GM12878 (cell line): ENCODE measurements around the gene ARID5B. TPM values are rescaled to one million over a fixed set of nuclear protein-coding genes. Genes with fewer than 3 reads are reported as not detected.

Experiments used
- ATAC-seq: fragments of 200-7000 bp; cut with Tn5 transposase; 3 replicates; pipeline ENCODE4 v1.9.1; 2020; ENCODE audit warnings: mild to moderate bottlenecking, moderate library complexity
- BruUV-seq: library from RNA; stranded (reverse); fragments of 400-500 nt; replicated peaks from 2 replicates; lab custom pipeline; 2021; lab: Mats Ljungman, UMichigan
- CTCF ChIA-PET: fragments of 300-600 bp; sonication (Branson Sonifier 250); formaldehyde crosslinking; extraction: SDS; loops from one replicate; lab custom pipeline; 2021; ENCODE audit warnings: inconsistent platforms; lab: Yijun Ruan, JAX
- POLR2A ChIA-PET: fragments of 350-600 bp; formaldehyde crosslinking; extraction: SDS; loops from one replicate; lab custom pipeline; 2021; ENCODE audit warnings: inconsistent platforms; lab: Charles Lee
- RAD21 ChIA-PET: fragments of 300-600 bp; sonication (Branson Sonifier 250); formaldehyde crosslinking; loops from one replicate; lab custom pipeline; 2023; ENCODE audit warnings: antibody characterized with exemption; ENCODE audit not compliant: unreplicated experiment; lab: Charles Lee
- SMC1A ChIA-PET: fragments of 300-600 bp; sonication (Branson Sonifier 250); formaldehyde crosslinking; loops from one replicate; lab custom pipeline; 2023; ENCODE audit not compliant: unreplicated experiment, uncharacterized antibody; lab: Charles Lee
- DNase-seq: peaks from one replicate; pipeline ENCODE4 v3.0.0-alpha.2; 2011; ENCODE audit warnings: low read depth, low spot score
- FAIRE-seq: peaks from 3 replicates; lab custom pipeline; 2011; peaks lifted over from hg19 to GRCh38; lab: Jason Lieb, UNC
- H2AFZ ChIP-seq: 2 replicates; pipeline ENCODE4 v1.6.0; 2011; ENCODE audit warnings: low read depth, low read length, control low read depth; ENCODE audit not compliant: control insufficient read depth
- H3K27ac ChIP-seq: 2 replicates; pipeline ENCODE4 v1.5.1; 2011; ENCODE audit warnings: control low read depth; ENCODE audit not compliant: control insufficient read depth, insufficient read depth
- H3K27me3 ChIP-seq, 2 experiments: replicated peaks in 1 of 2; 2 replicates each; pipeline versions ENCODE4 v1.6.0 to v1.6.1; 2011; ENCODE audit warnings: low read length in 1 of 2; ENCODE audit not compliant: control insufficient read depth in 2 of 2, insufficient read depth in 2 of 2
- H3K36me3 ChIP-seq, 2 experiments: 2 replicates each; pipeline ENCODE4 v1.5.1; 2011; ENCODE audit warnings: low read length in 1 of 2; ENCODE audit not compliant: control insufficient read depth in 2 of 2, insufficient read depth in 2 of 2
- H3K4me1 ChIP-seq: 2 replicates; pipeline ENCODE4 v1.6.1; 2011; ENCODE audit warnings: mild to moderate bottlenecking, low read length, moderate library complexity, mixed read lengths; ENCODE audit not compliant: control insufficient read depth, insufficient read depth
- H3K4me2 ChIP-seq: 2 replicates; pipeline ENCODE4 v1.6.0; 2011; ENCODE audit warnings: control low read depth; ENCODE audit not compliant: control insufficient read depth, insufficient read depth
- H3K4me3 ChIP-seq: fragments of 200-600 bp; sonication (generic); 2 replicates; pipeline ENCODE4 v1.5.1; 2016
- H3K79me2 ChIP-seq: 2 replicates; pipeline ENCODE4 v1.6.0; 2011; ENCODE audit warnings: low read length; ENCODE audit not compliant: control insufficient read depth, insufficient read depth
- H3K9ac ChIP-seq: 2 replicates; pipeline ENCODE4 v1.8.0; 2011; ENCODE audit warnings: low read length, control low read depth, mixed read lengths; ENCODE audit not compliant: control insufficient read depth, insufficient read depth
- H3K9me3 ChIP-seq: replicated peaks from 3 replicates; pipeline ENCODE4 v1.5.1; 2011; ENCODE audit warnings: mild to moderate bottlenecking, low read length; ENCODE audit not compliant: control insufficient read depth, insufficient read depth
- H4K20me1 ChIP-seq: 2 replicates; pipeline ENCODE4 v1.6.0; 2011; ENCODE audit not compliant: control insufficient read depth, insufficient read depth
- BRCA1 ChIP-seq: IDR thresholded peaks from 2 replicates; pipeline ENCODE4 v1.6.1; 2011; ENCODE audit warnings: low read depth, low read length, improper control_type of control experiment
- CREM ChIP-seq: IDR thresholded peaks from 2 replicates; pipeline ENCODE4 v1.6.1; 2014; ENCODE audit warnings: antibody characterized with exemption, low read depth
- FOXK2 ChIP-seq: fragments of 450-650 bp; IDR thresholded peaks from 2 replicates; pipeline ENCODE4 v1.6.1; 2017; ENCODE audit warnings: mild to moderate bottlenecking, moderate library complexity
- HDAC2 ChIP-seq: fragments of 200-600 bp; sonication (generic); IDR thresholded peaks from 2 replicates; pipeline ENCODE4 v1.6.1; 2017
- HDAC6 ChIP-seq: fragments of 200-600 bp; sonication (generic); IDR thresholded peaks from one replicate; pipeline ENCODE4 v1.8.0; 2017; ENCODE audit warnings: antibody characterized with exemption; ENCODE audit not compliant: unreplicated experiment
- HDGF ChIP-seq: fragments of 450-650 bp; IDR thresholded peaks from 2 replicates; pipeline ENCODE4 v1.6.1; 2016; ENCODE audit warnings: antibody characterized with exemption
- LARP7 ChIP-seq: fragments of 450-650 bp; IDR thresholded peaks from 2 replicates; pipeline ENCODE4 v1.6.1; 2017; ENCODE audit warnings: mild to moderate bottlenecking
- MTA3 ChIP-seq: IDR thresholded peaks from 2 replicates; pipeline ENCODE4 v1.6.1; 2012; ENCODE audit warnings: low read length, inconsistent platforms, borderline replicate concordance
- NFYA ChIP-seq: IDR thresholded peaks from 2 replicates; pipeline ENCODE4 v1.6.1; 2011; ENCODE audit warnings: low read depth, mild to moderate bottlenecking, low read length, improper control_type of control experiment, borderline replicate concordance
- NR2C2 ChIP-seq: IDR thresholded peaks from 2 replicates; pipeline ENCODE4 v1.6.1; 2011; ENCODE audit warnings: borderline replicate concordance, low read depth; ENCODE audit not compliant: control insufficient read depth, insufficient read length
- RFX5 ChIP-seq: IDR thresholded peaks from 2 replicates; pipeline ENCODE4 v1.6.1; 2011; ENCODE audit warnings: low read depth, low read length, improper control_type of control experiment
- SIN3A ChIP-seq: IDR thresholded peaks from 2 replicates; pipeline ENCODE4 v1.6.1; 2012; ENCODE audit warnings: low read depth, low read length, improper control_type of control experiment
- SIX5 ChIP-seq: IDR thresholded peaks from 2 replicates; pipeline ENCODE4 v1.6.1; 2011; ENCODE audit warnings: mild to moderate bottlenecking, low read depth, low read length, moderate library complexity; ENCODE audit not compliant: severe bottlenecking
- SMARCA5 ChIP-seq: fragments of 450-650 bp; IDR thresholded peaks from 2 replicates; pipeline ENCODE4 v1.6.1; 2017; ENCODE audit warnings: mild to moderate bottlenecking
- SREBF1 ChIP-seq: IDR thresholded peaks from 2 replicates; pipeline ENCODE4 v1.6.1; 2012; ENCODE audit warnings: mild to moderate bottlenecking, low read length
- WGBS: methylation state at CpG from one replicate; pipeline ENCODE4 v1.1.6; 2016; ENCODE audit warnings: low lambda C conversion rate; ENCODE audit not compliant: insufficient replicate concordance, insufficient coverage; ENCODE audit errors: missing lambda C conversion rate; 5-methylcytosine and 5-hydroxymethylcytosine counted together
- in situ Hi-C: fragments of 300-500 bp; cut with MboI; formaldehyde crosslinking; loops from 9 replicates; pipeline ENCODE4 v1.14.3; 2018; ENCODE audit warnings: mixed read lengths
- intact Hi-C: fragments of 100-400 bp; cut with micrococcal nuclease; formaldehyde crosslinking; loops from one replicate; pipeline ENCODE4 v1.14.2; 2022; ENCODE audit not compliant: unreplicated experiment
- polyA plus RNA-seq, 11 experiments: library from polyadenylated mRNA; depleted of rRNA in 4 of 11; unstranded in 6 of 11; stranded (reverse) in 5 of 11; fragments of >200 nt; fragmentation: Nextera tagmentation in 4 of 11; fragmentation: Illumina TruSeq in 1 of 11; extraction: Ambion mirVana in 4 of 11; extraction: Trizol in 1 of 11; gene quantifications; 1 replicate in 1 of 11; 2 replicates in 10 of 11; pipeline versions ENCODE4 v1.2.1 to v1.2.3, GENCODE V29; 2011 to 2016; ENCODE audit warnings: inconsistent platforms in 2 of 11, missing spikeins in 2 of 11, low read depth in 1 of 11
- total RNA-seq, 4 experiments: library from RNA; depleted of rRNA in 3 of 4; stranded (reverse); fragments of >200 nt in 3 of 4; fragmentation: Illumina TruSeq in 1 of 4; extraction: Trizol in 1 of 4; gene quantifications; 2 replicates each; pipeline versions ENCODE4 v1.2.1 to v1.2.3, GENCODE V29; 2013 to 2021
- TF ChIP-seq, protein P1 (sequence below): fragments of 450-650 bp; formaldehyde crosslinking; IDR thresholded peaks from 2 replicates; pipeline ENCODE4 v1.5.0; 2022; ENCODE audit warnings: mild to moderate bottlenecking, missing genetic modification characterization
- TF ChIP-seq, protein P2 (sequence below), 3 experiments: IDR thresholded peaks in 2 of 3; conservative IDR thresholded peaks in 1 of 3; 2 replicates each; pipeline ENCODE4 v1.5.1; 2011; ENCODE audit warnings: low read depth in 3 of 3, low read length in 3 of 3, mild to moderate bottlenecking in 3 of 3, control low read depth in 2 of 3, moderate library complexity in 2 of 3, inconsistent platforms in 1 of 3, mixed read lengths in 1 of 3; ENCODE audit not compliant: control insufficient read depth in 2 of 3, insufficient read depth in 1 of 3; ENCODE audit errors: extremely low read depth in 1 of 3
- TF ChIP-seq, protein P3 (sequence below): fragments of 450-650 bp; IDR thresholded peaks from 2 replicates; pipeline ENCODE4 v1.6.1; 2017; ENCODE audit warnings: borderline replicate concordance
- TF ChIP-seq, protein P4 (sequence below): IDR thresholded peaks from 2 replicates; pipeline ENCODE4 v1.6.1; 2011; ENCODE audit warnings: low read depth, mild to moderate bottlenecking, low read length, moderate library complexity, borderline replicate concordance; ENCODE audit errors: extremely low read depth

ARID5B gene
- total and polyA plus RNA-seq, 10 of the 15 experiments (the other 5 are each of a cell fraction or from before 2014, with no cell fraction given), result 2.7 to 8.5 (median 6.1) TPM

DNA sequence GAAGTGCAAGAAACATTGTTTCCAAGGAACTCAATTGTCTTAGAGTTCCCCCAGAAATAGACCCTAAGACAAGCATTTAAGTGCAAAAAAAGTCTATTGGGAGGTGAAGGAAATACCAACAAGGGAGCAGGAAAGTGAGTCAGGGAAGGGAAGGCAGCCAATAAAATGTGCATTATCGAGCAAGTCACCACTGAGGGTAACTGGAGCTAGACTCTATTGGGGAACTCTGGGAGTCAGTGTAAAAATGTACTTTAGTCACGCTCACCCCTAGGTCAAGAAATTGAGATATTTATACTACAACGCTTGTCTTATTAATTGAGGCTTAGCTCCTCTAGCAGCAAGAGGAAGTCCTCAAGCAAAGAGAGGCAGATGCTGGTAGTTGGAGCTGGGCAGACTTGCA is 229.4 kb downstream of the ARID5B start:
- Histone ChIP-seq H2AFZ (no peak overlapping the region), H3K9ac (no peak overlapping the region), H3K36me3 (no peaks in the 10 kb centered on the region), H3K4me3 (no peak overlapping the region), H3K4me2 (no peak overlapping the region), H3K27ac (no peak overlapping the region), H3K79me2 (no peaks in the 10 kb centered on the region), H3K27me3 (no peaks in the 10 kb centered on the region), H3K4me1 (peaks cover 4% of the 10 kb centered on the region; the same call in 1 of the 2 replicates), H4K20me1 (no peaks in the 10 kb centered on the region), H3K9me3 (no peaks in the 10 kb centered on the region; the same call in 2 of the 3 replicates)
- SMC1A ChIA-PET, result no interaction called here
- POLR2A ChIA-PET, result no interaction called here
- intact Hi-C loops (no loop called here), in situ Hi-C loops (no loop called here)
- RAD21 ChIA-PET, result no interaction called here
- no peak for DNase-seq
- ATAC-seq, result no peak
- no TSS peak for BruUV-seq
- 95% methylated on average over 3 of the region's 3 CpGs for WGBS
- FAIRE-seq, result no peak
- CTCF ChIA-PET, result no interaction called here
- TF ChIP-seq LARP7, result no peak
- no peak for TF ChIP-seq RFX5
- TF ChIP-seq SIX5, result no peak
- TF ChIP-seq, protein P1, sequence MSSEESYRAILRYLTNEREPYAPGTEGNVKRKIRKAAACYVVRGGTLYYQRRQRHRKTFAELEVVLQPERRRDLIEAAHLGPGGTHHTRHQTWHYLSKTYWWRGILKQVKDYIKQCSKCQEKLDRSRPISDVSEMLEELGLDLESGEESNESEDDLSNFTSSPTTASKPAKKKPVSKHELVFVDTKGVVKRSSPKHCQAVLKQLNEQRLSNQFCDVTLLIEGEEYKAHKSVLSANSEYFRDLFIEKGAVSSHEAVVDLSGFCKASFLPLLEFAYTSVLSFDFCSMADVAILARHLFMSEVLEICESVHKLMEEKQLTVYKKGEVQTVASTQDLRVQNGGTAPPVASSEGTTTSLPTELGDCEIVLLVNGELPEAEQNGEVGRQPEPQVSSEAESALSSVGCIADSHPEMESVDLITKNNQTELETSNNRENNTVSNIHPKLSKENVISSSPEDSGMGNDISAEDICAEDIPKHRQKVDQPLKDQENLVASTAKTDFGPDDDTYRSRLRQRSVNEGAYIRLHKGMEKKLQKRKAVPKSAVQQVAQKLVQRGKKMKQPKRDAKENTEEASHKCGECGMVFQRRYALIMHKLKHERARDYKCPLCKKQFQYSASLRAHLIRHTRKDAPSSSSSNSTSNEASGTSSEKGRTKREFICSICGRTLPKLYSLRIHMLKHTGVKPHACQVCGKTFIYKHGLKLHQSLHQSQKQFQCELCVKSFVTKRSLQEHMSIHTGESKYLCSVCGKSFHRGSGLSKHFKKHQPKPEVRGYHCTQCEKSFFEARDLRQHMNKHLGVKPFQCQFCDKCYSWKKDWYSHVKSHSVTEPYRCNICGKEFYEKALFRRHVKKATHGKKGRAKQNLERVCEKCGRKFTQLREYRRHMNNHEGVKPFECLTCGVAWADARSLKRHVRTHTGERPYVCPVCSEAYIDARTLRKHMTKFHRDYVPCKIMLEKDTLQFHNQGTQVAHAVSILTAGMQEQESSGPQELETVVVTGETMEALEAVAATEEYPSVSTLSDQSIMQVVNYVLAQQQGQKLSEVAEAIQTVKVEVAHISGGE (CRISPR knock-in tag), result no peak
- TF ChIP-seq, protein P2, sequence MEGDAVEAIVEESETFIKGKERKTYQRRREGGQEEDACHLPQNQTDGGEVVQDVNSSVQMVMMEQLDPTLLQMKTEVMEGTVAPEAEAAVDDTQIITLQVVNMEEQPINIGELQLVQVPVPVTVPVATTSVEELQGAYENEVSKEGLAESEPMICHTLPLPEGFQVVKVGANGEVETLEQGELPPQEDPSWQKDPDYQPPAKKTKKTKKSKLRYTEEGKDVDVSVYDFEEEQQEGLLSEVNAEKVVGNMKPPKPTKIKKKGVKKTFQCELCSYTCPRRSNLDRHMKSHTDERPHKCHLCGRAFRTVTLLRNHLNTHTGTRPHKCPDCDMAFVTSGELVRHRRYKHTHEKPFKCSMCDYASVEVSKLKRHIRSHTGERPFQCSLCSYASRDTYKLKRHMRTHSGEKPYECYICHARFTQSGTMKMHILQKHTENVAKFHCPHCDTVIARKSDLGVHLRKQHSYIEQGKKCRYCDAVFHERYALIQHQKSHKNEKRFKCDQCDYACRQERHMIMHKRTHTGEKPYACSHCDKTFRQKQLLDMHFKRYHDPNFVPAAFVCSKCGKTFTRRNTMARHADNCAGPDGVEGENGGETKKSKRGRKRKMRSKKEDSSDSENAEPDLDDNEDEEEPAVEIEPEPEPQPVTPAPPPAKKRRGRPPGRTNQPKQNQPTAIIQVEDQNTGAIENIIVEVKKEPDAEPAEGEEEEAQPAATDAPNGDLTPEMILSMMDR (IDR thresholded peaks at IDR 0.05 in 2 of 3, conservative IDR thresholded peaks at IDR 0.05 in 1 of 3; ENCODE audit: control insufficient read depth in 2 of 3, extremely low read depth in 1 of 3, insufficient read depth in 1 of 3, low read depth in 3 of 3, low read length in 3 of 3), result no peak
- no peak for TF ChIP-seq HDGF
- TF ChIP-seq HDAC6, result no peak
- no peak for TF ChIP-seq CREM
- no peak for TF ChIP-seq SREBF1
- no peak for TF ChIP-seq NFYA
- no peak for TF ChIP-seq SMARCA5
- TF ChIP-seq HDAC2, result no peak
- TF ChIP-seq, protein P3, sequence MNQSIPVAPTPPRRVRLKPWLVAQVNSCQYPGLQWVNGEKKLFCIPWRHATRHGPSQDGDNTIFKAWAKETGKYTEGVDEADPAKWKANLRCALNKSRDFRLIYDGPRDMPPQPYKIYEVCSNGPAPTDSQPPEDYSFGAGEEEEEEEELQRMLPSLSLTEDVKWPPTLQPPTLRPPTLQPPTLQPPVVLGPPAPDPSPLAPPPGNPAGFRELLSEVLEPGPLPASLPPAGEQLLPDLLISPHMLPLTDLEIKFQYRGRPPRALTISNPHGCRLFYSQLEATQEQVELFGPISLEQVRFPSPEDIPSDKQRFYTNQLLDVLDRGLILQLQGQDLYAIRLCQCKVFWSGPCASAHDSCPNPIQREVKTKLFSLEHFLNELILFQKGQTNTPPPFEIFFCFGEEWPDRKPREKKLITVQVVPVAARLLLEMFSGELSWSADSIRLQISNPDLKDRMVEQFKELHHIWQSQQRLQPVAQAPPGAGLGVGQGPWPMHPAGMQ, result no peak
- TF ChIP-seq MTA3, result no peak
- no peak for TF ChIP-seq NR2C2
- no peak for TF ChIP-seq FOXK2
- TF ChIP-seq, protein P4, sequence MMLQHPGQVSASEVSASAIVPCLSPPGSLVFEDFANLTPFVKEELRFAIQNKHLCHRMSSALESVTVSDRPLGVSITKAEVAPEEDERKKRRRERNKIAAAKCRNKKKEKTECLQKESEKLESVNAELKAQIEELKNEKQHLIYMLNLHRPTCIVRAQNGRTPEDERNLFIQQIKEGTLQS, result no peak
- TF ChIP-seq SIN3A, result no peak
- no peak for TF ChIP-seq BRCA1
